GM19025 (cell line): ENCODE results near the gene CSNK1G2.
"Not testable (repeated sequence)": the region's sequence is repeated elsewhere in the genome, so short reads cannot be mapped to it uniquely, and the experiment has no call there.

Experiments used
- ATAC-seq: cut with Tn5 transposase; IDR thresholded peaks from one replicate; pipeline ENCODE4 v1.9.1; 2021; ENCODE audit warnings: mild to moderate bottlenecking, low read depth, moderate library complexity; ENCODE audit not compliant: unreplicated experiment

CSNK1G2 gene

DNA sequence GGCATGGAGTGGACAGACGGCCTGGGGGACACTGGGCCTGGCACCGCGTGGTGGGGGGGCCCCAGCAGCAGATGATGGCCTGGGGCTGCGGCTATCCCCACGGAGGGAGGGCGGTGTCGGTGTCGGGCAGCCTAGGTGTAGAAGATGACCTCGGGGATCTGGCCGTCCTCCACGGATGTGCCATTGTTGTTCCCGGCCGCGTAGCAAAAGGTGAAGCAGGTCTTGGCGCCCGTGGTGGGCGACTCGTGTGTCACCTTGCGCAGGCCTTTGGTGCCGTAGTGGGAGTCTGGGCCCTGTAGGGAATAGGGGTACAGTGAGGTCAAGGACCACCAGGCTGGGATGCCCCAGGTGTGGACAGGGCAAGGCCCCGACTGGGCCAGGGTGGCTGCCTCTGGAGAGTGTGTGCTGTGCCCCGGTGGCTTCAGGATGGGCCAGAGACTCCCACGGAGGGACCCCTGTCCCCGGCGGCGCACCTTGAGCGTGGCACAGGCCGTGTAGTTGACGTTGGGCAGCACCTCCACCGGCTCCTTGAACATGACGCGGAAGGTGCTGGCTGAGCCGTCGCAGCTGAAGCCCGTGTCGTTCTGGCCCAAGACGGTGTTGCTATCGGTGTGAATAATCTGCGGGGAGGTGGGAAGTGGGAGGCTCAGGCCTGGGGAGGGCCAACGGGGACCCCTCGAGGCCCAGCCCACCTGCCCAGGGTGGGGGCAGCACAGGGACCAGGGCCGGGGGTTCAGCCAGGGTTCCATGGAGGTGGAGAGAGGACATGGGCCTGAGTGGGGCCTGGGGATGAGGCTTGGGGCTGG lies 45.6 kb downstream of the CSNK1G2 start:
- ATAC-seq = no peak

DNA sequence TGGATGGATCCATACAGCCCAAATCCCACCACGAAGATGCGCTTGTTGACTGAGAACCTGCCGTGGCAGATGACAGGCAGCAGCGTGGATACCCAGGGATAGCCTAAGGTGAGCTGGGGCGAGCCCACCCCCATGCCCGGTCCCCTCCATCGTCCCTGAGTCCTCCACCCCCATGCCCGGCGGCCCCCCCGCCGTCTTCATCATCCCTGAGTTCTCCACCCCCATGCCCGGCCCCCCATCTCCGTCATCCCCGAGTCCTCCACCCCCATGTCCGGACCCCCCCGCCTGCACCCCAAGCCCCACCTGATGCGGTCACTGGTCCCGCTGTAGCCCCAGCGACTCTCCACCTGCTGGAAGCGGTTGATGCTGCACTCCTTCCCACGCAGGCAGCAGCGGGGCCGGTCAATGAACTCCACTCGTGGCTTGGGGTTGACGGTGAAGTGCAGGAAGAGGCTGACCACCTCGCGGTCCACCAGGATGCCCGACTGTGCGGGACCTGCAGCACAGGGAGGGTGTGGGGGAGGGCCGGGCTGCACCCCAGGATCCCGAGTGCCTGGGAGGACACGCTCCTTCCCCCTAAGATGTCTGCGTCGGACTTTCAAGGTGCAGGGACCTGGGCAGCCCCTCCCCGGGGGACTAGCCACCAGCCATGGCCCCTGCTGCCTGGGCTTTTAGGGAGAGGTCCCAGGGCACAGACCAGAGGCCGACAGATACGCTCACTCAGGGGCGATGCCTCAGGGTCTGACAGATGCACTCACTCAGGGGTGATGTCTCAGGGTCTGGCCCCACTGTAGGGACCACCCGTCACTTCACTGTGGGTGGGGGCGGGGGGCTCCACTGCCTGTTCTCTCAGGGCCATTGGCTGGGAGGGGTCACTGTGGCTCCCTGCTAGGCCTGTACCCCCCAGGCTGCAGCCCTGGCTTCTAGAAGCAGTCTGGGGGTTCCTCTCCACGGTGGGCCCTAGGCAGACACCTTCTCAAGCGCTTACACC lies 46.5 kb downstream of the CSNK1G2 start:
- ATAC-seq = no peak

GRCh38 chr19:1988464-1988863 lies 47.5 kb downstream of the CSNK1G2 start:
- ATAC-seq = not testable (repeated sequence)

- no peak for ATAC-seq
Observed at GRCh38 chr19:1989513-1990229, 48.7 kb downstream of the CSNK1G2 start.

- no peak for ATAC-seq
Observed at GRCh38 chr19:1990230-1991017, 49.5 kb downstream of the CSNK1G2 start.

- ATAC-seq = no peak
Observed at GRCh38 chr19:1991018-1991913, 50.3 kb downstream of the CSNK1G2 start.

DNA sequence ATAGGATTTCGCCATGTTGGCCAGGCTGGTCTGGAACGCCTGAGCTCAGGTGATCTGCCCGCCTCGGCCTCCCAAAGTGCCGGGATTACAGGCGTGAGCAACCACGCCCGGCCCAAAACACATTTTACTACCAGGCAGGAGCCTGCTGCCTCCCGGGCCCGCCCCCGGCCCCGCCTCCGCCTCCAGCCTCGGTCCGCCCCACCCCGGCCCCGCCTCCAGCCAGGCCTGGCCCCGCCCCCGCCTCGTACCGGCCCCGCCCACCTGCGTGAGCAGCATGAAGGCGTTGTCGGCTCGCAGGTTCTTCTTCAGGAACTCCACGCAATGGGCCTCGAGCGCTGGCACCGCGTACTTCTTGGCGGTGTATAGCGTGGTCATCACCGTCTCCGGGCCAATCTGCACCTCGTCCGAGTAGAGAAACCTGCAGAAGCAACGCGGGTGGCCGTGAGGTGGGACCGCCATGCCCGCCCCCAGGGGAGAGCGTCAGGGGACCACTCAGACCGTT lies 51.8 kb downstream of the CSNK1G2 start:
- ATAC-seq = no peak

- ATAC-seq = no peak
Observed at GRCh38 chr19:1997353-1998233, 56.6 kb downstream of the CSNK1G2 start.

GRCh38 chr19:1998712-1999708 lies 58.0 kb downstream of the CSNK1G2 start:
- ATAC-seq = no peak

DNA sequence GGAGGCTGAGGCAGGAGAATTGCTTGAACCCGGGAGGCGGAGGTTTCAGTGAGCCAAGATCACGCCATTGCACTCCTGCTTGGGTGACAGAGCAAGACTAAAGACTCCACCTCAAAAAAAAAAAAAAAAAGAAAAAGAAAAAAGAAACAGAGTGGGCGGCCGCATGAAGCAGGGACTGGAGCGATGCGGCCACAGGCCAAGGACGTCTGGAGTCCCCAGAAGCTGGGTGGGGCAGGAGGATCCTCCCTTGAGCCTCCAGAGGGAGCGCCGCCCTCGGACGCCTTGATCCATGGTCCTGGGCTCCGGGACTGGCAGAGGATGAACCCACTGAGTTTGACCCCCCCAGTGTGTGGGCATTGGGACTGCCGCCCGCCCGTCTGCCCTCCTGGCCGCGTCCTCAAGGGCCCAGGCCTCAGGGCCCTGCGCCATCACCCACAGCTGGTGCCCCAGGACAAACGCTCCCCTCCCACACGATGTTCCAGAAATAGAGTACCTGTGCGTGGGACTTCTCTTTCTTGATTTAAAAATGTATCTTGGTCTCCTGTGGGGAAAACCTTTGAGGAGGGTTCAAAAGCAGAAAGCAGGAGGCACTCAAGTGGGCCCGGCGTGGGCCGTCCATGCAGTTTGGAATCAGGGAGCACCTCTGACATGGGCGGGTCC lies 59.0 kb downstream of the CSNK1G2 start:
- ATAC-seq = no peak

DNA sequence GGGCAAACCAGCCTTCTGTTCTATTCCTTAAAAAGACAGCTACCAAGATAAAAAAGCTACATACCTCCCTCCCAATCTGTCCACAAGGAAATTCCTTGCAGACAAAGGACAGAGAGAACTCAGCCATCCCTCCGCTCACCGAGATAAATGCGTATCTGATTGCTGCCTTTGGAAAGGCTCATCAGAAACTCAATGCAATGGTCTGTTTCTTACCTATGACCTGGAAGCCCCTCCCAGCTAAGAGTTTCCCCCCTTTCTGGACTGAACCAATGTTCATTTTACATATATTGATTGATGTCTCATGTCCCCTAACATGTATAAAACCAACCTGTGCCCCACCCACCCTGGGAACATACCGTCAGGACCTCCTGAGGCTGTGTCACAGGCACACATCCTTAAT lies 62.9 kb downstream of the CSNK1G2 start:
- ATAC-seq = no peak

GRCh38 chr19:2010135-2010668 lies 69.2 kb downstream of the CSNK1G2 start:
- no peak for ATAC-seq

DNA sequence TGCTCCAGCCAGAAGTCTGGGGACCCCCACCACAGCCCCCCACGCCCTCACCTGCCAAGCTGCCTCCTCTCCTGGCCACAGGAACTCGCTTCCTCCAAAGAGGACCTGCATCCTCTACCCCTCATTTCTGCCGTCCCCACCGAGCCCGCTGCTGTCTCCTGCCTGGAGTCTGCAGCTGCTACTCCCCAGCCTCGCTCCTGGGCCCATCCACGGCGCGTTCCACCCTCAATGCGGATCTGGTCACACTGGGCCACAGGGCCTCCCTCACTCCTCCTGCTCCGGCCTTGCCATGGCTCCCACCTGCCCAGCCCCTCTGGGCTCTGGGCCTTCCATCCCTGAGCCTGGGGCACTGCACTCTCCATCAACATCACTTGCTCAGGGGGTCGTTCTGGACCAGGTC lies 70.2 kb downstream of the CSNK1G2 start:
- ATAC-seq = no peak

DNA sequence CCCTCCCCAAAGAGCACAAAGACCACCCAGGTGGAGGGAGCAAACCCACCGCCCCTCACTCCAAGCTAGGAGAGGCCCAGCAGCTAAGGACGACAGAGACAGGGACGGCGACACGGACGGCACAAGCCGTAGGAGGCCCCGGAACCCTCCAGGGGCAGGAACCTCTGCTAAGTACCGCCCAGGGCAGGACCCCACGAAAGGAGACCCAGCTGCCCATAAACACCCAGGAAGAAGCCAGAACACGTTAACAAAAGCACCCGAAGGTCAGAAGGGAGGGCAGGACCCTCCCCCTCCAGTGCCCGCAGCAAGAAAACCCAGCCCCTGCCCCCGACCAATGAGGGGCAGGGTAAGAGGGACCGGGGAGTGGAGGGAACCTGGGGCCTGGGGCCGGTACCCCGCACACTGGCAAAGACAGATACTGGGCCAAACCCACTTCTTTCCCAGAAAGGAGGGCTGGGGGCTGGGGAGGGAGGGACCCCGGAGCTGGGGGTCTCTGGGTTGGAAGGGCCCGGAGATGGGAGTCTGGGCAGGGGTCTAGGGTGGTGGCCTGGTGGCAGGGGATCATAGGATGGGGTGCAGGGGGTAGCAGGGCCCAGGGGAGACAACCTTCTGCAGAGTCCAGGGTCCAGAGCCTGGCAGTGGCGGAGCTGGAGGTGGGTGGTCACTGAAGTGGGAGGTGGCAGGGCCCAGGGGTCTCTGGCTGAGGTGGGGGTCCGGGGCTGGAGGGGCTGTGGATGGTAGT lies 72.1 kb downstream of the CSNK1G2 start:
- no peak for ATAC-seq

GRCh38 chr19:2013683-2013961 lies 72.7 kb downstream of the CSNK1G2 start:
- no peak for ATAC-seq
